ENCODE results near the gene SMCHD1. TPM values are rescaled to one million over a fixed set of nuclear protein-coding genes. Genes with fewer than 3 reads are reported as not detected.

The SMCHD1 gene
- total RNA-seq, 2 donors from 2014 or later: 36.5 to 43.3 TPM

DNA sequence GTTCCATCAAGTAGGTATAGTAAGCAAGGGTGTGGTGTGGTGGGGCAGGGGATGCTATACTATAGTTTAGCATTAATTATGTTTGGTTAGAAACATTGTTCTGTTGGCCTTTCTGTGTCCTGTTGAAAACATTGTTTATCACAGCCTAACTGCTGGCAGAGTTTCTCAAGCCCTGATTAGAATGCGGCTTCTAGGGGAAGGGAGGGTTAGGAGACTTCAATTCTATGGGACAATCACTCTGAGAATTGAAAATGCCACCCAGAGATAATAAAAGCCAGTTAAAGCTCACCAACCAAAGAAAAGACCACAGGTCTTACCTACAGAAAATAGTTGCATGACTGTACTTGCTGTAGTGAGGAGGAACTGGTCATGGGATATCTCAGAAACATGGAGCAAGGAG lies 19.9 kb upstream of the SMCHD1 start:
- DNase-seq: no peak
- Histone ChIP-seq H3K4me3 (no peak overlapping the region), H3K4me1 (no peaks in the 10 kb centered on the region), H3K36me3 (no peaks in the 10 kb centered on the region), H3K9ac (ENCODE audit: low read depth in 2 of 2, low read length in 2 of 2) (no peak overlapping the region), H3K9me3 (no peaks in the 10 kb centered on the region), H3K27me3 (no peaks in the 10 kb centered on the region), H3K27ac (peak overlapping the region; percentile 97)
- intact Hi-C loops (cut with DNase I): no loop called here
- TF ChIP-seq, protein P1, sequence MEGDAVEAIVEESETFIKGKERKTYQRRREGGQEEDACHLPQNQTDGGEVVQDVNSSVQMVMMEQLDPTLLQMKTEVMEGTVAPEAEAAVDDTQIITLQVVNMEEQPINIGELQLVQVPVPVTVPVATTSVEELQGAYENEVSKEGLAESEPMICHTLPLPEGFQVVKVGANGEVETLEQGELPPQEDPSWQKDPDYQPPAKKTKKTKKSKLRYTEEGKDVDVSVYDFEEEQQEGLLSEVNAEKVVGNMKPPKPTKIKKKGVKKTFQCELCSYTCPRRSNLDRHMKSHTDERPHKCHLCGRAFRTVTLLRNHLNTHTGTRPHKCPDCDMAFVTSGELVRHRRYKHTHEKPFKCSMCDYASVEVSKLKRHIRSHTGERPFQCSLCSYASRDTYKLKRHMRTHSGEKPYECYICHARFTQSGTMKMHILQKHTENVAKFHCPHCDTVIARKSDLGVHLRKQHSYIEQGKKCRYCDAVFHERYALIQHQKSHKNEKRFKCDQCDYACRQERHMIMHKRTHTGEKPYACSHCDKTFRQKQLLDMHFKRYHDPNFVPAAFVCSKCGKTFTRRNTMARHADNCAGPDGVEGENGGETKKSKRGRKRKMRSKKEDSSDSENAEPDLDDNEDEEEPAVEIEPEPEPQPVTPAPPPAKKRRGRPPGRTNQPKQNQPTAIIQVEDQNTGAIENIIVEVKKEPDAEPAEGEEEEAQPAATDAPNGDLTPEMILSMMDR (IDR thresholded peaks at IDR 0.05): no peak

GRCh38 chr18:2636126-2636631 lies 19.3 kb upstream of the SMCHD1 start:
- Histone ChIP-seq H3K27me3 (no peaks in the 10 kb centered on the region), H3K4me3 (no peak overlapping the region), H3K4me1 (no peaks in the 10 kb centered on the region), H3K27ac (peak overlapping the region; percentile 97), H3K9me3 (no peaks in the 10 kb centered on the region), H3K9ac (ENCODE audit: low read depth in 2 of 2, low read length in 2 of 2) (peak overlapping the region; percentile 49 to 73), H3K36me3 (no peaks in the 10 kb centered on the region)
- TF ChIP-seq, protein P1 (IDR thresholded peaks at IDR 0.05): no peak
- intact Hi-C loops (cut with DNase I): no loop called here
- peak; percentile 89 for DNase-seq

GRCh38 chr18:2641638-2642037 lies 13.9 kb upstream of the SMCHD1 start:
- peak overlapping the region; percentile 51 for H3K27ac ChIP-seq
- TF ChIP-seq, protein P1 (IDR thresholded peaks at IDR 0.05): no peak
- no peaks in the 10 kb centered on the region for H3K9me3 ChIP-seq
- no peaks in the 10 kb centered on the region for H3K27me3 ChIP-seq
- no peak for DNase-seq
- no peak overlapping the region for H3K4me3 ChIP-seq
- no peaks in the 10 kb centered on the region for H3K36me3 ChIP-seq
- H3K4me1 ChIP-seq: peaks cover 4% of the 10 kb centered on the region
- intact Hi-C loops (cut with DNase I): no loop called here
- H3K9ac ChIP-seq (ENCODE audit: low read depth in 2 of 2, low read length in 2 of 2): no peak overlapping the region

DNA sequence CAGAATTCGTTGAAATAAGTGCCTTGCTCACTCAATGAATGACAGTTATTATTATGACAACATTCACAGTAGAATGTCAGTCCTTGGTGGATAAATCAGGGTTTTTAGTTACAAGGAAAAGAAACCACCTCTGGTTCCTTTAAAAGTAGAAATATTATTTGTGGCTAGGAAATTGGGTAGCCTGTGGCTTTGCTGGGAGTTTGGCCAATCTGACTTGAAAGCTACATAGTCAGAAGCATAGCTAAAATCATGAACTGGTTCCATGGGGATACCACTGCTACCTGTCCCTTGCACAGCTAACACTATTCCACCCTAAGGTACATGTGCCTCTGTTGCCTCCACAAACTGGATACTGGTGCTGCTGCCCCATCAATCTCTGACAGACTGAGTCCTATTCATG lies 12.8 kb upstream of the SMCHD1 start:
- Histone ChIP-seq H3K9me3 (no peaks in the 10 kb centered on the region), H3K4me1 (peaks cover 4% of the 10 kb centered on the region), H3K9ac (ENCODE audit: low read depth in 2 of 2, low read length in 2 of 2) (no peak overlapping the region), H3K27me3 (no peaks in the 10 kb centered on the region), H3K27ac (no peak overlapping the region), H3K4me3 (no peak overlapping the region), H3K36me3 (no peaks in the 10 kb centered on the region)
- DNase-seq: no peak
- TF ChIP-seq, protein P1 (IDR thresholded peaks at IDR 0.05): no peak
- intact Hi-C loops (cut with DNase I): no loop called here

DNA sequence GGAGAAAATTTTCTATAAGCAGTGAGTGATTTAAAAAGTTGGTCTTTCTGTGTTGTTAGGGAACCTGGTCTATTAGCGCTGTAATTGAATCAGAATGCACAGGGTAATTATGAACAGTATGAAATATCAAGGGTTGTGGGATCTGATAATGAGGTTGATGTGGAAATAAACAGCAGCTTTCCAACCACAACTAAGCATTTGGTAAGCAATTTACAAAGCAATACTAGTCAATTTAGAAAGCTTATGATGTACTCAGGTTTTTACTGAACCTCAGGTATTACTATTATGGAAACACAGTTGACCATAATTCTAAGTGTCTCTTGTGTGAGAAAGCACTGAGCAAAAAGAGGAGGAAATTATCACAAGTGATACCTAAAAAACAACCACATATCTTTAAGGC lies 11.0 kb upstream of the SMCHD1 start:
- H3K27ac ChIP-seq: no peak overlapping the region
- no peaks in the 10 kb centered on the region for H3K36me3 ChIP-seq
- intact Hi-C loops (cut with DNase I): no loop called here

More for the DNA sequence above, 11.0 kb upstream of the SMCHD1 start:
- no peaks in the 10 kb centered on the region for H3K27me3 ChIP-seq
- TF ChIP-seq, protein P1 (IDR thresholded peaks at IDR 0.05): no peak
- H3K9ac ChIP-seq (ENCODE audit: low read depth in 2 of 2, low read length in 2 of 2): no peak overlapping the region
- no peaks in the 10 kb centered on the region for H3K9me3 ChIP-seq
- no peak overlapping the region for H3K4me3 ChIP-seq
- H3K4me1 ChIP-seq: peaks cover 4% of the 10 kb centered on the region
- DNase-seq: no peak

Data from colonic mucosa (tissue), 4 donors.